GM23338 (cell line): ENCODE data around the gene OS9. TPM values are rescaled to one million over a fixed set of nuclear protein-coding genes. Genes with fewer than 3 reads are reported as not detected.

ENCODE experiments used
- ATAC-seq: fragments of 200-7000 bp; cut with Tn5 transposase; 3 replicates; pipeline ENCODE4 v1.9.1; 2020
- DNase-seq: peaks from one replicate; pipeline ENCODE4 v3.0.0-alpha.2; 2015; ENCODE audit warnings: low spot score
- H2AFZ ChIP-seq: fragments of 200-600 bp; sonication (generic); 2 replicates; pipeline ENCODE4 v1.8.0; 2016; ENCODE audit warnings: antibody characterized with exemption, mild to moderate bottlenecking, moderate library complexity
- H3F3A ChIP-seq: fragments of 200-600 bp; sonication (generic); replicated peaks from 2 replicates; pipeline ENCODE4 v1.8.0; 2017; ENCODE audit warnings: antibody characterized with exemption, mixed run types, low read depth
- H3K27ac ChIP-seq: fragments of 200-600 bp; sonication (generic); 2 replicates; pipeline ENCODE4 v1.6.1; 2016; ENCODE audit warnings: low read depth
- H3K27me3 ChIP-seq: fragments of 200-600 bp; sonication (generic); 2 replicates; pipeline ENCODE4 v1.8.0; 2016; ENCODE audit warnings: mild to moderate bottlenecking, mixed run types, moderate library complexity; ENCODE audit not compliant: insufficient read depth
- H3K36me3 ChIP-seq: fragments of 200-600 bp; sonication (generic); 2 replicates; pipeline ENCODE4 v1.8.0; 2016; ENCODE audit warnings: mild to moderate bottlenecking; ENCODE audit not compliant: insufficient read depth
- H3K4me1 ChIP-seq: fragments of 200-600 bp; sonication (generic); 2 replicates; pipeline ENCODE4 v1.8.0; 2016; ENCODE audit warnings: mild to moderate bottlenecking, moderate library complexity; ENCODE audit not compliant: insufficient read depth
- H3K4me2 ChIP-seq: fragments of 200-600 bp; sonication (generic); 2 replicates; pipeline ENCODE4 v1.7.1; 2017; ENCODE audit warnings: mixed run types
- H3K4me3 ChIP-seq: fragments of 200-600 bp; sonication (generic); 2 replicates; pipeline ENCODE4 v1.6.1; 2016; ENCODE audit warnings: mixed run types
- H3K79me2 ChIP-seq: fragments of 200-600 bp; sonication (generic); replicated peaks from 2 replicates; pipeline ENCODE4 v1.8.0; 2017; ENCODE audit warnings: mild to moderate bottlenecking; ENCODE audit not compliant: insufficient read depth
- H3K9me2 ChIP-seq: fragments of 200-600 bp; sonication (generic); 2 replicates; pipeline ENCODE4 v1.8.0; 2017; ENCODE audit not compliant: insufficient read depth
- H4K20me1 ChIP-seq: fragments of 200-600 bp; sonication (generic); replicated peaks from 2 replicates; pipeline ENCODE4 v1.8.0; 2017; ENCODE audit warnings: mild to moderate bottlenecking; ENCODE audit not compliant: insufficient read depth
- H3K27ac Mint-ChIP-seq: 2 replicates; pipeline ENCODE4 v1.8.0; 2020; ENCODE audit warnings: inconsistent platforms, mild to moderate bottlenecking, moderate library complexity, mixed read lengths
- H3K27me3 Mint-ChIP-seq: 3 replicates; pipeline ENCODE4 v1.8.0; 2022; ENCODE audit warnings: low read depth, mild to moderate bottlenecking, moderate library complexity, mixed read lengths, inconsistent platforms; ENCODE audit not compliant: insufficient read depth, poor library complexity
- H3K36me3 Mint-ChIP-seq: 3 replicates; pipeline ENCODE4 v1.8.0; 2021; ENCODE audit warnings: low read depth, mild to moderate bottlenecking, inconsistent platforms, moderate library complexity, mixed read lengths
- H3K4me1 Mint-ChIP-seq: 3 replicates; pipeline ENCODE4 v1.8.0; 2020; ENCODE audit warnings: mild to moderate bottlenecking, inconsistent platforms, mixed read lengths
- H3K4me3 Mint-ChIP-seq: 3 replicates; pipeline ENCODE4 v1.8.0; 2021; ENCODE audit warnings: moderate library complexity, mild to moderate bottlenecking, inconsistent platforms, mixed read lengths
- H3K9me3 Mint-ChIP-seq: 3 replicates; pipeline ENCODE4 v1.8.0; 2020; ENCODE audit warnings: moderate library complexity, mild to moderate bottlenecking, inconsistent platforms, mixed read lengths
- CREB1 ChIP-seq: fragments of 250-450 bp; sonication (Bioruptor Pico); IDR thresholded peaks from 2 replicates; pipeline ENCODE4 v1.5.0; 2020; ENCODE audit warnings: low read depth, mild to moderate bottlenecking, moderate library complexity
- EZH2 ChIP-seq: fragments of 200-600 bp; sonication (generic); IDR thresholded peaks from one replicate; pipeline ENCODE4 v1.8.0; 2017; ENCODE audit warnings: antibody characterized with exemption, mild to moderate bottlenecking, low read depth; ENCODE audit not compliant: unreplicated experiment
- JUNB ChIP-seq: IDR thresholded peaks from one replicate; pipeline ENCODE4 v1.6.1; 2016; ENCODE audit warnings: antibody characterized with exemption; ENCODE audit not compliant: unreplicated experiment
- POLR2AphosphoS5 ChIP-seq: IDR thresholded peaks from 2 replicates; pipeline ENCODE4 v1.6.1; 2016; ENCODE audit warnings: antibody characterized with exemption, low read depth
- STAT1 ChIP-seq: IDR thresholded peaks from one replicate; pipeline ENCODE4 v1.6.1; 2016; ENCODE audit warnings: antibody characterized with exemption; ENCODE audit not compliant: unreplicated experiment
- ZNF114 ChIP-seq: fragments of 250-450 bp; sonication (Bioruptor Pico); IDR thresholded peaks from 2 replicates; pipeline ENCODE4 v1.5.0; 2020; ENCODE audit warnings: mild to moderate bottlenecking, moderate library complexity
- ZNF331 ChIP-seq: fragments of 250-450 bp; sonication (Bioruptor Pico); IDR thresholded peaks from 2 replicates; pipeline ENCODE4 v1.5.0; 2020; ENCODE audit warnings: low read depth, mild to moderate bottlenecking, moderate library complexity
- polyA plus RNA-seq: library from polyadenylated mRNA; unstranded; fragments of >200 nt; fragmentation: Nextera tagmentation; extraction: Ambion mirVana; gene quantifications from 2 replicates; pipeline ENCODE4 v1.2.1, GENCODE V29; 2016
- total RNA-seq: library from RNA; depleted of rRNA; stranded (reverse); fragments of >200 nt; shearing (Covaris generic); gene quantifications from 2 replicates; pipeline ENCODE4 v1.2.3, GENCODE V29; 2014
- TF ChIP-seq, protein P1 (sequence below): IDR thresholded peaks from 2 replicates; pipeline ENCODE4 v1.6.1; 2016; ENCODE audit warnings: antibody characterized with exemption
- TF ChIP-seq, protein P2 (sequence below): IDR thresholded peaks from one replicate; pipeline ENCODE4 v1.6.1; 2018; ENCODE audit warnings: antibody characterized with exemption; ENCODE audit not compliant: unreplicated experiment
- TF ChIP-seq, protein P3 (sequence below): fragments of 250-450 bp; sonication (Bioruptor Pico); IDR thresholded peaks from 2 replicates; pipeline ENCODE4 v1.5.0; 2020; ENCODE audit warnings: mild to moderate bottlenecking, moderate library complexity

Gene OS9
- total and polyA plus RNA-seq, 2 experiments from 2014 or later: 27.5 to 79.7 TPM

DNA sequence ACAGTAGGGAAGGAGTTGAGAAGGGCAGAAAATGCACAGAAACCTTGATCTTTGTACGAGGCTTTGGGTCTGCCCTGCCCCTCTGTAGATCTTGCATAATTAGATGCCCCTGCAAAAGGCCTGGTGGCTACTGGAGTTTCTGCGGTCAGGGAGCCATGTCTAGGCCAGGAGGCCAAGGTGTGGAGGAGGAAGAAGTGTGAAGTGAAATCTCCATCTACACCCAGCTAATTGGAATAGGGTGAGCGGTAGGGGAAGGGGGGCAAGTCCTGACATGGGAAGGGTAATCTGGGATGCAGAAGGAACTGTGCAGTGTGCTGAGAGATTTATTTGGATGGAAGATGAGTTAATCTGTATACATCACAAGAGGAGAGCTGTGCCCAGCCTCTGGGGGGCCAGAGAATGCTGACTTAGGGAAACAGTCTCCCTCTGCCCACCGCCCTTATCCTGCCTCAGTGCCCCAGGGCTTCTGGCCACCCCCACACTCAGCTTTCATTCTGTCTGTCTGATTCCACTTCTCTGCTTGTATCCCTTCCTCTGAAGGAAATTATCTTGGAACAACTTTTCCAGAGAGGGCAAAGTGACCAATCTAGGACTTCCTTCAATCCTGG is 67.6 kb downstream of the OS9 start:
- ATAC-seq: no peak
- Mint-ChIP-seq H3K27ac (no peak overlapping the region), H3K4me1 (peaks cover 29% of the 10 kb centered on the region), H3K27me3 (peaks cover 71% of the 10 kb centered on the region), H3K4me3 (peak overlapping the region; percentile 18; the same call in 1 of the 3 replicates), H3K36me3 (no peaks in the 10 kb centered on the region; the same call in 2 of the 3 replicates), H3K9me3 (no peaks in the 10 kb centered on the region)
- Histone ChIP-seq H3K9me2 (no peaks in the 10 kb centered on the region), H3K36me3 (no peaks in the 10 kb centered on the region), H3F3A (peaks cover 9% of the 10 kb centered on the region), H2AFZ (no peak overlapping the region), H3K27ac (no peak overlapping the region), H3K4me3 (no peak overlapping the region), H3K4me2 (no peak overlapping the region), H3K27me3 (peaks cover 94% of the 10 kb centered on the region), H3K4me1 (peaks cover 17% of the 10 kb centered on the region), H4K20me1 (peaks cover 4% of the 10 kb centered on the region; the same call in 1 of the 2 replicates), H3K79me2 (no peaks in the 10 kb centered on the region)
- DNase-seq: no peak
- no peak for TF ChIP-seq JUNB
- TF ChIP-seq, protein P1, sequence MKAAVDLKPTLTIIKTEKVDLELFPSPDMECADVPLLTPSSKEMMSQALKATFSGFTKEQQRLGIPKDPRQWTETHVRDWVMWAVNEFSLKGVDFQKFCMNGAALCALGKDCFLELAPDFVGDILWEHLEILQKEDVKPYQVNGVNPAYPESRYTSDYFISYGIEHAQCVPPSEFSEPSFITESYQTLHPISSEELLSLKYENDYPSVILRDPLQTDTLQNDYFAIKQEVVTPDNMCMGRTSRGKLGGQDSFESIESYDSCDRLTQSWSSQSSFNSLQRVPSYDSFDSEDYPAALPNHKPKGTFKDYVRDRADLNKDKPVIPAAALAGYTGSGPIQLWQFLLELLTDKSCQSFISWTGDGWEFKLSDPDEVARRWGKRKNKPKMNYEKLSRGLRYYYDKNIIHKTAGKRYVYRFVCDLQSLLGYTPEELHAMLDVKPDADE: no peak
- TF ChIP-seq, protein P2, sequence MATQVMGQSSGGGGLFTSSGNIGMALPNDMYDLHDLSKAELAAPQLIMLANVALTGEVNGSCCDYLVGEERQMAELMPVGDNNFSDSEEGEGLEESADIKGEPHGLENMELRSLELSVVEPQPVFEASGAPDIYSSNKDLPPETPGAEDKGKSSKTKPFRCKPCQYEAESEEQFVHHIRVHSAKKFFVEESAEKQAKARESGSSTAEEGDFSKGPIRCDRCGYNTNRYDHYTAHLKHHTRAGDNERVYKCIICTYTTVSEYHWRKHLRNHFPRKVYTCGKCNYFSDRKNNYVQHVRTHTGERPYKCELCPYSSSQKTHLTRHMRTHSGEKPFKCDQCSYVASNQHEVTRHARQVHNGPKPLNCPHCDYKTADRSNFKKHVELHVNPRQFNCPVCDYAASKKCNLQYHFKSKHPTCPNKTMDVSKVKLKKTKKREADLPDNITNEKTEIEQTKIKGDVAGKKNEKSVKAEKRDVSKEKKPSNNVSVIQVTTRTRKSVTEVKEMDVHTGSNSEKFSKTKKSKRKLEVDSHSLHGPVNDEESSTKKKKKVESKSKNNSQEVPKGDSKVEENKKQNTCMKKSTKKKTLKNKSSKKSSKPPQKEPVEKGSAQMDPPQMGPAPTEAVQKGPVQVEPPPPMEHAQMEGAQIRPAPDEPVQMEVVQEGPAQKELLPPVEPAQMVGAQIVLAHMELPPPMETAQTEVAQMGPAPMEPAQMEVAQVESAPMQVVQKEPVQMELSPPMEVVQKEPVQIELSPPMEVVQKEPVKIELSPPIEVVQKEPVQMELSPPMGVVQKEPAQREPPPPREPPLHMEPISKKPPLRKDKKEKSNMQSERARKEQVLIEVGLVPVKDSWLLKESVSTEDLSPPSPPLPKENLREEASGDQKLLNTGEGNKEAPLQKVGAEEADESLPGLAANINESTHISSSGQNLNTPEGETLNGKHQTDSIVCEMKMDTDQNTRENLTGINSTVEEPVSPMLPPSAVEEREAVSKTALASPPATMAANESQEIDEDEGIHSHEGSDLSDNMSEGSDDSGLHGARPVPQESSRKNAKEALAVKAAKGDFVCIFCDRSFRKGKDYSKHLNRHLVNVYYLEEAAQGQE: no peak
- no peak for TF ChIP-seq CREB1 (CRISPR knock-in tag)
- TF ChIP-seq, protein P3, sequence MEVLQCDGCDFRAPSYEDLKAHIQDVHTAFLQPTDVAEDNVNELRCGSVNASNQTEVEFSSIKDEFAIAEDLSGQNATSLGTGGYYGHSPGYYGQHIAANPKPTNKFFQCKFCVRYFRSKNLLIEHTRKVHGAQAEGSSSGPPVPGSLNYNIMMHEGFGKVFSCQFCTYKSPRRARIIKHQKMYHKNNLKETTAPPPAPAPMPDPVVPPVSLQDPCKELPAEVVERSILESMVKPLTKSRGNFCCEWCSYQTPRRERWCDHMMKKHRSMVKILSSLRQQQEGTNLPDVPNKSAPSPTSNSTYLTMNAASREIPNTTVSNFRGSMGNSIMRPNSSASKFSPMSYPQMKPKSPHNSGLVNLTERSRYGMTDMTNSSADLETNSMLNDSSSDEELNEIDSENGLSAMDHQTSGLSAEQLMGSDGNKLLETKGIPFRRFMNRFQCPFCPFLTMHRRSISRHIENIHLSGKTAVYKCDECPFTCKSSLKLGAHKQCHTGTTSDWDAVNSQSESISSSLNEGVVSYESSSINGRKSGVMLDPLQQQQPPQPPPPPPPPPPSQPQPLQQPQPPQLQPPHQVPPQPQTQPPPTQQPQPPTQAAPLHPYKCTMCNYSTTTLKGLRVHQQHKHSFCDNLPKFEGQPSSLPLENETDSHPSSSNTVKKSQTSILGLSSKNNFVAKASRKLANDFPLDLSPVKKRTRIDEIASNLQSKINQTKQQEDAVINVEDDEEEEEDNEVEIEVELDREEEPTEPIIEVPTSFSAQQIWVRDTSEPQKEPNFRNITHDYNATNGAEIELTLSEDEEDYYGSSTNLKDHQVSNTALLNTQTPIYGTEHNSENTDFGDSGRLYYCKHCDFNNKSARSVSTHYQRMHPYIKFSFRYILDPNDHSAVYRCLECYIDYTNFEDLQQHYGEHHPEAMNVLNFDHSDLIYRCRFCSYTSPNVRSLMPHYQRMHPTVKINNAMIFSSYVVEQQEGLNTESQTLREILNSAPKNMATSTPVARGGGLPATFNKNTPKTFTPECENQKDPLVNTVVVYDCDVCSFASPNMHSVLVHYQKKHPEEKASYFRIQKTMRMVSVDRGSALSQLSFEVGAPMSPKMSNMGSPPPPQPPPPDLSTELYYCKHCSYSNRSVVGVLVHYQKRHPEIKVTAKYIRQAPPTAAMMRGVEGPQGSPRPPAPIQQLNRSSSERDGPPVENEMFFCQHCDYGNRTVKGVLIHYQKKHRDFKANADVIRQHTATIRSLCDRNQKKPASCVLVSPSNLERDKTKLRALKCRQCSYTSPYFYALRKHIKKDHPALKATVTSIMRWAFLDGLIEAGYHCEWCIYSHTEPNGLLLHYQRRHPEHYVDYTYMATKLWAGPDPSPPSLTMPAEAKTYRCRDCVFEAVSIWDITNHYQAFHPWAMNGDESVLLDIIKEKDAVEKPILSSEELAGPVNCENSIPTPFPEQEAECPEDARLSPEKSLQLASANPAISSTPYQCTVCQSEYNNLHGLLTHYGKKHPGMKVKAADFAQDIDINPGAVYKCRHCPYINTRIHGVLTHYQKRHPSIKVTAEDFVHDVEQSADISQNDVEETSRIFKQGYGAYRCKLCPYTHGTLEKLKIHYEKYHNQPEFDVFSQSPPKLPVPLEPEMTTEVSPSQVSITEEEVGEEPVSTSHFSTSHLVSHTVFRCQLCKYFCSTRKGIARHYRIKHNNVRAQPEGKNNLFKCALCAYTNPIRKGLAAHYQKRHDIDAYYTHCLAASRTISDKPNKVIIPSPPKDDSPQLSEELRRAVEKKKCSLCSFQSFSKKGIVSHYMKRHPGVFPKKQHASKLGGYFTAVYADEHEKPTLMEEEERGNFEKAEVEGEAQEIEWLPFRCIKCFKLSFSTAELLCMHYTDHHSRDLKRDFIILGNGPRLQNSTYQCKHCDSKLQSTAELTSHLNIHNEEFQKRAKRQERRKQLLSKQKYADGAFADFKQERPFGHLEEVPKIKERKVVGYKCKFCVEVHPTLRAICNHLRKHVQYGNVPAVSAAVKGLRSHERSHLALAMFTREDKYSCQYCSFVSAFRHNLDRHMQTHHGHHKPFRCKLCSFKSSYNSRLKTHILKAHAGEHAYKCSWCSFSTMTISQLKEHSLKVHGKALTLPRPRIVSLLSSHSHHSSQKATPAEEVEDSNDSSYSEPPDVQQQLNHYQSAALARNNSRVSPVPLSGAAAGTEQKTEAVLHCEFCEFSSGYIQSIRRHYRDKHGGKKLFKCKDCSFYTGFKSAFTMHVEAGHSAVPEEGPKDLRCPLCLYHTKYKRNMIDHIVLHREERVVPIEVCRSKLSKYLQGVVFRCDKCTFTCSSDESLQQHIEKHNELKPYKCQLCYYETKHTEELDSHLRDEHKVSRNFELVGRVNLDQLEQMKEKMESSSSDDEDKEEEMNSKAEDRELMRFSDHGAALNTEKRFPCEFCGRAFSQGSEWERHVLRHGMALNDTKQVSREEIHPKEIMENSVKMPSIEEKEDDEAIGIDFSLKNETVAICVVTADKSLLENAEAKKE: no peak
- TF ChIP-seq ZNF114 (CRISPR knock-in tag): no peak
- TF ChIP-seq POLR2AphosphoS5: no peak
- no peak for TF ChIP-seq ZNF331 (CRISPR knock-in tag)
- TF ChIP-seq EZH2: no peak
- no peak for TF ChIP-seq STAT1
